ENCODE measurements around the gene GUK1.

GUK1 gene

DNA sequence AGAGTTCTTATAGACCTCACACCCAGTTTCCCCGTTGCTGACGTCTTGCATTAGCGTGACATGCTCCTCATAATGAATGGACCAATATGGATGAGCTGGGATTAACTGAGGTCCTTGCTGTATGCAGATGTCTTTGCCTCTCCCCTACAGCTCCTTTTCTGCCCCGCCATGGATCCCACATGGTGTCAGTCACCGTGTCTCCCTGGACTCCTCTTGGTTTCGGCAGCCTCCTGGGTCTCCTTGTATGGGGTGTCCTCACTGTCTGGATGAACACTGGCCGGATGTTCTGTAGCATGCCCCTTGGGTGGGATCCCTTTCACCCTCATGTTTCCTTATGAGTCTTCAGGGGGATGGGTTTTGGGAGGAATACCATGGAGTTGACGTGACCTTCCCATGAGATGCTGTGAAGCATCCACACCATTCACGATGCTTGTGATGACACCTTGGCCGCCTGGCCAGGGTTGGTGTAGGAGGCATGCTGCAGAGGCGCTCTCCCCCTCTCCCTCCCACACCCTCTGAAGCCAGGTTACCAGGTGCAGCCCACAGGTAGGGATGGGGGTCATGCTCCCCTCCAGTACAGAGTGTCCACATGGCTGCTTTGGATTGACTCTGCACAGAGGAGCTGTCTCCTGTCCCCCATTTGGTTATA lies 14.1 kb downstream of the GUK1 start:
- no peaks in the 10 kb centered on the region for H3K79me2 ChIP-seq (ENCODE audit: insufficient read depth, low read depth)
- no peak overlapping the region for H2AFZ ChIP-seq (ENCODE audit: low read depth)
- H3K4me3 ChIP-seq (IDR thresholded peaks at IDR 0.05; ENCODE audit: insufficient read depth, low read depth, low read length) = no peak overlapping the region
- TF ChIP-seq, protein P1, sequence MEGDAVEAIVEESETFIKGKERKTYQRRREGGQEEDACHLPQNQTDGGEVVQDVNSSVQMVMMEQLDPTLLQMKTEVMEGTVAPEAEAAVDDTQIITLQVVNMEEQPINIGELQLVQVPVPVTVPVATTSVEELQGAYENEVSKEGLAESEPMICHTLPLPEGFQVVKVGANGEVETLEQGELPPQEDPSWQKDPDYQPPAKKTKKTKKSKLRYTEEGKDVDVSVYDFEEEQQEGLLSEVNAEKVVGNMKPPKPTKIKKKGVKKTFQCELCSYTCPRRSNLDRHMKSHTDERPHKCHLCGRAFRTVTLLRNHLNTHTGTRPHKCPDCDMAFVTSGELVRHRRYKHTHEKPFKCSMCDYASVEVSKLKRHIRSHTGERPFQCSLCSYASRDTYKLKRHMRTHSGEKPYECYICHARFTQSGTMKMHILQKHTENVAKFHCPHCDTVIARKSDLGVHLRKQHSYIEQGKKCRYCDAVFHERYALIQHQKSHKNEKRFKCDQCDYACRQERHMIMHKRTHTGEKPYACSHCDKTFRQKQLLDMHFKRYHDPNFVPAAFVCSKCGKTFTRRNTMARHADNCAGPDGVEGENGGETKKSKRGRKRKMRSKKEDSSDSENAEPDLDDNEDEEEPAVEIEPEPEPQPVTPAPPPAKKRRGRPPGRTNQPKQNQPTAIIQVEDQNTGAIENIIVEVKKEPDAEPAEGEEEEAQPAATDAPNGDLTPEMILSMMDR (conservative IDR thresholded peaks at IDR 0.05; ENCODE audit: low read depth, low read length) = no peak
- no peaks in the 10 kb centered on the region for H3K4me1 ChIP-seq (ENCODE audit: low read depth, poor library complexity, severe bottlenecking)
- H3K27me3 ChIP-seq (ENCODE audit: insufficient read depth, low read depth) = no peaks in the 10 kb centered on the region
- H3K9ac ChIP-seq = no peak overlapping the region
- H3K27ac ChIP-seq = no peak overlapping the region
- H3K4me2 ChIP-seq = no peak overlapping the region
- no peaks in the 10 kb centered on the region for H4K20me1 ChIP-seq (ENCODE audit: insufficient read depth)
- H3K36me3 ChIP-seq (ENCODE audit: insufficient read depth) = no peaks in the 10 kb centered on the region

DNA sequence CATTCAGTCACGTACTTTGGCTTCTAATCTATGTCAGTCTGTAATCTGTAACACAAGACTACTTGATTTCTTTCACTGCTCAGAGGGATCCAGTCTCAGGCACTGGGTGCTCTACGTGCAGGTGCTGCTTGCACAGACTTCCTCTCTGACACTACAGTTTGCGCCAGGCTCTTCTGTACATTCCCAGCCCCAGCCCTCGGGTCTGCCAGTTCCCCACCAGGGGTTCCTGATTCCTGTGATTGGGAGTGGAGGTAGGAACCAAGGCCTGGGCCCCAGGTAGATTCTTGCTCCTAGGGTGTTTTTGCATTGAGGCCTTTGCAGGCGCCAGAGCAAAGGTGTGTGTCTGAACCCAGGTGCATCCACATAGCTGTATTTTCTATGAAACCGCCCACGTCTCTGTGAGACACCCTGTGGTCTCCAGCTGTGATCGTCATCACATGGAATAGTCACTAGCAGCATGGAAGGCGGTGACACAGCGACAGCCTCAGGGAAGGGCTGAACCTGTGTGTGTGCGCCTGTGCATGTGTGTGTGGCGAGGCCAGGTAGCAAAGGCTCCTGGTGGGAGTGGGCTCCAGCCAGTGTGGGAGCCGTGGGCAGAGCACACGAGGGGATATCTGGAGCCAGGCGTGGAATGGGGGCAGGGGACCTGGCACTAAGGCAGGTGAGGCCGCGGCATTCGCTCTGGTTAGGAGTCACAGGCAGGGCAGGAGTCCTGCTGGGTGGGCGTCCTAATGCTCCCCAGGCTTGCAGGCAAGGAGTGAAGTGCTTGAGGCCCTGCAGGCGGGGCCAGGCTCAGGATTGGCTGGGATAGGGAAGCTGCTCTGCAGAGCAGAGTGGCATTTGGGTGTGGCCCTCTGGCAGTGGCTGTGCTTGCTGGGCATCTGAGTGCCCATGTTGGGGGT lies 14.8 kb downstream of the GUK1 start:
- Histone ChIP-seq H3K27me3 (ENCODE audit: insufficient read depth, low read depth) (no peaks in the 10 kb centered on the region), H3K79me2 (ENCODE audit: insufficient read depth, low read depth) (no peaks in the 10 kb centered on the region), H3K9ac (no peak overlapping the region), H3K36me3 (ENCODE audit: insufficient read depth) (no peaks in the 10 kb centered on the region), H3K4me2 (no peak overlapping the region), H3K27ac (no peak overlapping the region), H2AFZ (ENCODE audit: low read depth) (no peak overlapping the region), H4K20me1 (ENCODE audit: insufficient read depth) (no peaks in the 10 kb centered on the region), H3K4me1 (ENCODE audit: low read depth, poor library complexity, severe bottlenecking) (no peaks in the 10 kb centered on the region), H3K4me3 (IDR thresholded peaks at IDR 0.05; ENCODE audit: insufficient read depth, low read depth, low read length) (no peak overlapping the region)
- TF ChIP-seq, protein P1 (conservative IDR thresholded peaks at IDR 0.05; ENCODE audit: low read depth, low read length) = no peak

DNA sequence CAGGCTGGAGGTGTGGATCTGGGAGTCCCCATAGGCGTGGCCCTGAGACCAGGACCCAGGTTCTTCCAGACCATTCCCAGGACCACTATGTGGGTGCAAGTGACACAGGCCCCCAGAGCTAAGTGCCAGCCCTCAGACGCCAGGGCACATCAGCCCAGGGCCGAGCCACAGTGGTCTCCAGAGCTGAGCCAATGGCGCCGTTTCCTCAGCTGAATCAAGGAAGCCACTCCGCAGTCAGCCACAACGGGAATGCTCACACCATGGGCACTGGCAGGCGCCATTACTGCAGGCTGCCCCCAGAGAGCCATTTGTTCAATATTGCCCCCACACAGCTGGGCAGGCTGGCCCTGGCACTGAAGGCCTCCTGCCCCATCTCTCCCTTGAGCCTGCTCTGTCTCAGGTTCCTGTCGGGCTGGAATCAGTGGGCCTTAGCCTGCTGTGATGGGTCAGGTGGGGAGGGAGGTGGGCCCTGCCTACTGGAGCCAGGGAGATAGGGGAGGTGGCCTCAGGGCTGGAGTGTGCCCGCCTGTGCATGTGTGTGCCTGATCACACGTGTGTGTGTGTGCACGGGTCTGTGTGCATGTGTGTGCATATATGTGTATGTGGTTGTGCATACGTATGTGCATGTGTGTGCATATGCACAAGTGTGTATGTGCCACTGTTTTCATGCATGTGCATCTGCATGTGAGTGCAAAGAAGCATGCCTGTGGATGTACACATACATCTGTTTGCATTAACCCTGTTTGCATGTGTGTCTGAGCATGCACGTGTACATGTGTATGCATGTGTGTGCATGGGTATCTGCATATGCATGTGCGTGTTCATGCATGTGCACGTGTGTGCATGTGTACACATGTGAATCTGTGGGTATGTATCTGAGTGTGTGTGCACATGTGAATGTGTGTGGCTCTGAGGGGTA lies 15.8 kb downstream of the GUK1 start:
- Histone ChIP-seq H2AFZ (ENCODE audit: low read depth) (no peak overlapping the region), H3K4me2 (no peak overlapping the region), H3K36me3 (ENCODE audit: insufficient read depth) (no peaks in the 10 kb centered on the region), H3K27me3 (ENCODE audit: insufficient read depth, low read depth) (no peaks in the 10 kb centered on the region), H3K79me2 (ENCODE audit: insufficient read depth, low read depth) (no peaks in the 10 kb centered on the region), H3K4me3 (IDR thresholded peaks at IDR 0.05; ENCODE audit: insufficient read depth, low read depth, low read length) (no peak overlapping the region), H3K9ac (no peak overlapping the region), H3K27ac (no peak overlapping the region), H3K4me1 (ENCODE audit: low read depth, poor library complexity, severe bottlenecking) (no peaks in the 10 kb centered on the region), H4K20me1 (ENCODE audit: insufficient read depth) (no peaks in the 10 kb centered on the region)
- TF ChIP-seq, protein P1 (conservative IDR thresholded peaks at IDR 0.05; ENCODE audit: low read depth, low read length) = no peak

DNA sequence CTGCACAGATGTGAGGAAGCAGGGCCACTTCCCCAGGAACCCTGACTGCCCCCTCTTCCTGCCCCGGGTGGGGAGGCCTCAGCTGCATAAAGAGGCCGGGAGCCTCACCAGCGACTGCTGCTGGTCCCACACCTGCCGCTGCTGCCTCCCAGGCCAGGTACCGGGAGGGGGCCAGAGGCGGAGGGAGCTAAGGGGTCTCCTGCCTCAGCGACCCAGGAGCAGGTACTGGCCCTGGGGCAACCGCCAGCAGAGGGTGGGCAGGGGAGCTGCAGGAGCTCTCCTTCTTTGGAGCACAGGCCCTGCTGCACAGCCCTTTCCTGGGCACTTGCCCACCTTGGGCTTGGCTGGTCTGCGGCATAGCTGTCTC lies 16.4 kb downstream of the GUK1 start:
- Histone ChIP-seq H3K4me2 (no peak overlapping the region), H4K20me1 (ENCODE audit: insufficient read depth) (no peaks in the 10 kb centered on the region), H3K27me3 (ENCODE audit: insufficient read depth, low read depth) (no peaks in the 10 kb centered on the region), H2AFZ (ENCODE audit: low read depth) (no peak overlapping the region), H3K27ac (no peak overlapping the region), H3K79me2 (ENCODE audit: insufficient read depth, low read depth) (no peaks in the 10 kb centered on the region), H3K9ac (no peak overlapping the region), H3K36me3 (ENCODE audit: insufficient read depth) (no peaks in the 10 kb centered on the region), H3K4me1 (ENCODE audit: low read depth, poor library complexity, severe bottlenecking) (no peaks in the 10 kb centered on the region), H3K4me3 (IDR thresholded peaks at IDR 0.05; ENCODE audit: insufficient read depth, low read depth, low read length) (no peak overlapping the region)
- TF ChIP-seq, protein P1 (conservative IDR thresholded peaks at IDR 0.05; ENCODE audit: low read depth, low read length) = no peak

All from KMS-11 (cell line).